Lung (tissue), 12 donors: ENCODE results near the gene FANCE. TPM values are rescaled to one million over a fixed set of nuclear protein-coding genes. Genes with fewer than 3 reads are reported as not detected.

Experiments
- ATAC-seq: fragments of 200-7000 bp; cut with Tn5 transposase; one replicate; pipeline ENCODE4 v1.9.1; 2020; ENCODE audit warnings: moderate number of reproducible peaks; ENCODE audit not compliant: insufficient read depth, low FRiP score
- DNase-seq, 3 donors: peaks; one replicate each; pipeline ENCODE4 v3.0.0-alpha.2; 2013 to 2017
- H3K27ac ChIP-seq, 2 donors: one replicate each; pipeline ENCODE4 v1.5.1; 2013; ENCODE audit warnings: mild to moderate bottlenecking in 2 of 2, moderate library complexity in 2 of 2, control low read depth in 1 of 2, inconsistent platforms in 1 of 2, low read depth in 1 of 2, low read length in 1 of 2
- H3K27me3 ChIP-seq, 3 donors: one replicate each; pipeline ENCODE4 v1.5.1; 2013; ENCODE audit warnings: low read length in 2 of 3; ENCODE audit not compliant: control insufficient read depth in 3 of 3, insufficient read depth in 3 of 3
- H3K36me3 ChIP-seq, 4 donors: one replicate each; pipeline ENCODE4 v1.5.1; 2013; ENCODE audit warnings: low read length in 4 of 4, mild to moderate bottlenecking in 1 of 4, moderate library complexity in 1 of 4; ENCODE audit not compliant: control insufficient read depth in 4 of 4, insufficient read depth in 4 of 4
- H3K4me1 ChIP-seq, 5 donors: one replicate each; pipeline ENCODE4 v1.5.1; 2013; ENCODE audit warnings: low read length in 5 of 5, mild to moderate bottlenecking in 2 of 5, moderate library complexity in 1 of 5; ENCODE audit not compliant: control insufficient read depth in 5 of 5, insufficient read depth in 5 of 5
- H3K4me3 ChIP-seq: one replicate; pipeline ENCODE4 v1.5.1; 2013; ENCODE audit warnings: mild to moderate bottlenecking, control low read depth, moderate library complexity
- H3K9ac ChIP-seq, 2 donors: one replicate each; pipeline ENCODE4 v1.5.1; 2013; ENCODE audit warnings: low read length in 2 of 2, control low read depth in 1 of 2; ENCODE audit not compliant: insufficient read depth in 1 of 2
- H3K9me3 ChIP-seq, 4 donors: one replicate each; pipeline ENCODE4 v1.5.1; 2013; ENCODE audit warnings: low read length in 3 of 4, mild to moderate bottlenecking in 1 of 4, moderate library complexity in 1 of 4; ENCODE audit not compliant: control insufficient read depth in 4 of 4, insufficient read depth in 3 of 4
- WGBS, 2 donors: extraction: QIAGEN DNeasy Blood & Tissue Kit; methylation state at CpG; one replicate each; pipeline ENCODE4 v1.1.7; 2013; 5-methylcytosine and 5-hydroxymethylcytosine counted together
- polyA plus RNA-seq, 2 donors: library from polyadenylated mRNA; stranded (reverse); fragments of 200-250 nt; gene quantifications; one replicate each; pipeline ENCODE4 v1.2.1, GENCODE V29; 2013
- total RNA-seq, 2 donors: library from RNA; depleted of rRNA in 1 of 2; stranded (reverse); fragments of >200 nt in 1 of 2; gene quantifications; one replicate each; pipeline ENCODE4 v1.2.1, GENCODE V29; 2014 to 2021
- TF ChIP-seq, protein P1 (sequence below): IDR thresholded peaks from 2 replicates; pipeline ENCODE4 v1.5.1; 2012; ENCODE audit warnings: mild to moderate bottlenecking; ENCODE audit errors: control extremely low read depth, extremely low read depth
- donor health status: control.
- donor health status: control.
- donor health status: Bipolar disorder and iron deficiency.
- donor health status: healthy.
- donor health status: DM: yes; HTN: yes; CAD: no.

The FANCE gene
- total and polyA plus RNA-seq, 4 donors: 3.1 to 7.3 (median 6.3) TPM

DNA sequence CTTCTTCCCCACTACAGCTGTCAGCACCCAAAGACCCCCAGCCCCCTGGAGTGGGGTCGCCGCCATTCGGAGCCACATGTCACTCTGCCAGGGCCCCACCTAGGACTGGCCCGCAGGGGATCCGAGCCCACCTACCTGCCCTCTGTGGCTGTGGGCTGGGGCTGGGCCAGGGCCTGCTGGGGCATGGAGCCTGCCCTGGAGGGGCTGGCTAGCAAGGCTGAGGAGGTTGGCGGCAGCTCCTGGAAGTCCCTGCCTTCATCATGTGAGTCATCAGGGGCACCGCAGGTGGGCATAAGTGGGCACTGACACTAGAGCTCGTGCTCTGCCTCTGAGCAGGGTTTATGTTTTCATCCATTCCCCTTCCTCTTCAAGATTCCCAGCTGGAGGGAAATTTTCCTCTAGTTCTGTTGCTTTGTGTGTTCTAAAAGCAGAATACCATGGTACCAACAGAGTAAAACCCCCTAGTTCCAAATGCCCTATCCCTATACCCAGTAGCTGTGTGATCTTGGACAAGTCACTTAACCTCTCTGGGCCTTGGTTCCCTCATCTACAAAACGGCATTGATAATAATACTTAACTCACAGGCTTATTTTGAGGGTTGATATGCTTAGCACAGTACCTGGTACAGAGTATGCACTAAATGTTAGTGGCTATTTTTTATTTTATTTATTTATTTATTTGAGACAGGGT lies 8.7 kb upstream of the FANCE start:
- WGBS, 2 donors: 89 to 95% methylated on average over 9 of the region's 9 CpGs
- TF ChIP-seq, protein P1, sequence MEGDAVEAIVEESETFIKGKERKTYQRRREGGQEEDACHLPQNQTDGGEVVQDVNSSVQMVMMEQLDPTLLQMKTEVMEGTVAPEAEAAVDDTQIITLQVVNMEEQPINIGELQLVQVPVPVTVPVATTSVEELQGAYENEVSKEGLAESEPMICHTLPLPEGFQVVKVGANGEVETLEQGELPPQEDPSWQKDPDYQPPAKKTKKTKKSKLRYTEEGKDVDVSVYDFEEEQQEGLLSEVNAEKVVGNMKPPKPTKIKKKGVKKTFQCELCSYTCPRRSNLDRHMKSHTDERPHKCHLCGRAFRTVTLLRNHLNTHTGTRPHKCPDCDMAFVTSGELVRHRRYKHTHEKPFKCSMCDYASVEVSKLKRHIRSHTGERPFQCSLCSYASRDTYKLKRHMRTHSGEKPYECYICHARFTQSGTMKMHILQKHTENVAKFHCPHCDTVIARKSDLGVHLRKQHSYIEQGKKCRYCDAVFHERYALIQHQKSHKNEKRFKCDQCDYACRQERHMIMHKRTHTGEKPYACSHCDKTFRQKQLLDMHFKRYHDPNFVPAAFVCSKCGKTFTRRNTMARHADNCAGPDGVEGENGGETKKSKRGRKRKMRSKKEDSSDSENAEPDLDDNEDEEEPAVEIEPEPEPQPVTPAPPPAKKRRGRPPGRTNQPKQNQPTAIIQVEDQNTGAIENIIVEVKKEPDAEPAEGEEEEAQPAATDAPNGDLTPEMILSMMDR: no peak
- Histone ChIP-seq H3K36me3 (no peaks in the 10 kb centered on the region), H3K27ac (no peak overlapping the region), H3K9ac (no peak overlapping the region), H3K4me1 (no peaks in the 10 kb centered on the region), H3K27me3 (no peaks in the 10 kb centered on the region), H3K9me3 (peaks cover 0 to 1% (median 0%) of the 10 kb centered on the region in 4 donors), H3K4me3 (no peak overlapping the region)
- ATAC-seq (no peak), DNase-seq (no peak)

DNA sequence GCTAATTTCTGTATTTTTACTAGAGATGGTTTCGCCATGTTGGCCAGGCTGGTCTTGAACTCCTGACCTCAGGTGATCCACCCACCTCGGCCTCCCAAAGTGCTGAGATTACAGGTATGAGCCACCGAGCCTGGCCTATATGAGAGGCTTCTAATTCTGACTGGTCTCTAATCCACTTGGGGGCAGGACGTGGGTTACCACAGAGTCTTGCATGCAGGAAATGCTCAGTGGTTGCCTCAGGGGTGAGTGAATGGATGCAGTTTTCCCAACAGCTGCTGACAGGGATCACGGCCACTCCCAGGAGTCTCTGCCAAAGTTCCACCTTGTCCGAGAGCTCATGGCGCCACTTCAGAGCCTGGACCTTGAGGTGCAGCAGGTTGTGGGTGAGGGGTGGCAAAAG lies 6.4 kb upstream of the FANCE start:
- peaks cover 0 to 1% (median 0%) of the 10 kb centered on the region in 4 donors for H3K9me3 ChIP-seq
- H3K36me3 ChIP-seq: no peaks in the 10 kb centered on the region
- ATAC-seq: no peak
- no peak for DNase-seq
- WGBS, 2 donors: 56 to 81% methylated on average over 7 of the region's 7 CpGs
- no peaks in the 10 kb centered on the region for H3K27me3 ChIP-seq
- TF ChIP-seq, protein P1: no peak
- H3K4me3 ChIP-seq: no peak overlapping the region
- no peak overlapping the region for H3K9ac ChIP-seq
- H3K4me1 ChIP-seq: no peaks in the 10 kb centered on the region
- no peak overlapping the region for H3K27ac ChIP-seq

DNA sequence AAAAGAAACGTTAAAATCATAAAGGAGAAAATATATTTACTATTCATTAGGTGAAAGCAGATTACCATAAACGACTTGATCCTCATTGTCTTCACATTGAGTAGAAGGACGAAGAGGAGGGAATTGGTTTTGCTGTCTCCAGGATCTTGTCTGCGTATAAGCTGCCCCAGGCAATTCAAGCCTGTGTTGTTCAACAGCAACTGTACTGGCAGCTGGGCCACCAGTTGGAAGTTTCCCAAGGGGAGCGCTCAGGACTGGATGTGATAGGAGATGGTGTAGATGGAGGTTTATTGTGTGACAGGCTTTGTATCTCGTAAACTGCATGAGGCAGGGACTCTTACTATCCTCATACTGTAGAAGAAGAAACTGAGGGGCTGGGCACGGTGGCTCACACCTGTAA lies 3.9 kb upstream of the FANCE start:
- Histone ChIP-seq H3K27ac (no peak overlapping the region), H3K27me3 (no peaks in the 10 kb centered on the region), H3K9me3 (peaks cover 0 to 1% (median 0%) of the 10 kb centered on the region in 4 donors), H3K9ac (no peak overlapping the region), H3K36me3 (no peaks in the 10 kb centered on the region), H3K4me1 (peaks cover 0 to 9% (median 2%) of the 10 kb centered on the region in 5 donors), H3K4me3 (no peak overlapping the region)
- ATAC-seq (no peak), DNase-seq (no peak)
- WGBS, 2 donors: 81 to 88% methylated on average over 7 of the region's 7 CpGs
- TF ChIP-seq, protein P1: no peak
